Bronchial epithelial cell (primary cell): ENCODE measurements around the gene SMKR1. TPM values are rescaled to one million over a fixed set of nuclear protein-coding genes. Genes with fewer than 3 reads are reported as not detected.

ENCODE experiments used
- DNase-seq: peaks from one replicate; pipeline ENCODE4 v3.0.0-alpha.2; 2010; ENCODE audit warnings: low read depth
- FAIRE-seq: peaks from 2 replicates; lab custom pipeline; 2011; peaks lifted over from hg19 to GRCh38; lab: Jason Lieb, UNC
- H3K27me3 ChIP-seq: 2 replicates; pipeline ENCODE4 v1.5.1; 2011; ENCODE audit warnings: low read length; ENCODE audit not compliant: control insufficient read depth, insufficient read depth
- H3K36me3 ChIP-seq: 2 replicates; pipeline ENCODE4 v1.5.1; 2011; ENCODE audit warnings: low read length; ENCODE audit not compliant: control insufficient read depth, insufficient read depth
- H3K4me3 ChIP-seq: 2 replicates; pipeline ENCODE4 v1.5.1; 2011; ENCODE audit warnings: mild to moderate bottlenecking, low read depth, low read length, control low read depth
- total RNA-seq: library from RNA; depleted of rRNA; stranded (reverse); fragments of >200 nt; gene quantifications from 2 replicates; pipeline ENCODE4 v1.2.1, GENCODE V29; 2014
- TF ChIP-seq, protein P1 (sequence below): IDR thresholded peaks from 2 replicates; pipeline ENCODE4 v1.5.1; 2011; ENCODE audit warnings: mild to moderate bottlenecking, moderate library complexity, low read length, control low read depth, inconsistent platforms; ENCODE audit not compliant: insufficient read depth, severe bottlenecking

The SMKR1 gene
- total RNA-seq, 1 donor from 2014 or later, result 1.3 TPM

DNA sequence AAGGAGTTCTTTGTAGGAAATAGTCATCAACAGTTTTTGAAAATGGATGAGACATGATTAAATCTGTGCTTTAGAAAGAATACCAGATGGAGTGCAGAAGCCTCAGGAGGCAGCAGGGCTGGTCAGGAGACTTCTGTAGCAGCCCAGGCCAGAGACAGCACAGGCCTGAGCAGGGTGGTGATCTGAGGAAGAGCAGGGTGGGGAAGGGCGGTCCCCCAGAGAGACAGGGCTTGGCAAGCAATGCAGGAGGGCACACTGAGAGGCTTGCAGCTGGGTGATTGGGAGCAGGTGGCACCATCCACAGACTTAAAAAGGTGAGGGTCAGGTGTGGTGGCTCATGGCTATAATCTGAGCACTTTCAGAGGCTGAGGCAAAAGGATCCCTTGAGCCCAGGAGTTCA, 4.3 kb upstream of the SMKR1 start:
- H3K36me3 ChIP-seq, result no peaks in the 10 kb centered on the region
- DNase-seq (no peak), FAIRE-seq (no peak)
- no peak overlapping the region for H3K4me3 ChIP-seq
- TF ChIP-seq, protein P1, sequence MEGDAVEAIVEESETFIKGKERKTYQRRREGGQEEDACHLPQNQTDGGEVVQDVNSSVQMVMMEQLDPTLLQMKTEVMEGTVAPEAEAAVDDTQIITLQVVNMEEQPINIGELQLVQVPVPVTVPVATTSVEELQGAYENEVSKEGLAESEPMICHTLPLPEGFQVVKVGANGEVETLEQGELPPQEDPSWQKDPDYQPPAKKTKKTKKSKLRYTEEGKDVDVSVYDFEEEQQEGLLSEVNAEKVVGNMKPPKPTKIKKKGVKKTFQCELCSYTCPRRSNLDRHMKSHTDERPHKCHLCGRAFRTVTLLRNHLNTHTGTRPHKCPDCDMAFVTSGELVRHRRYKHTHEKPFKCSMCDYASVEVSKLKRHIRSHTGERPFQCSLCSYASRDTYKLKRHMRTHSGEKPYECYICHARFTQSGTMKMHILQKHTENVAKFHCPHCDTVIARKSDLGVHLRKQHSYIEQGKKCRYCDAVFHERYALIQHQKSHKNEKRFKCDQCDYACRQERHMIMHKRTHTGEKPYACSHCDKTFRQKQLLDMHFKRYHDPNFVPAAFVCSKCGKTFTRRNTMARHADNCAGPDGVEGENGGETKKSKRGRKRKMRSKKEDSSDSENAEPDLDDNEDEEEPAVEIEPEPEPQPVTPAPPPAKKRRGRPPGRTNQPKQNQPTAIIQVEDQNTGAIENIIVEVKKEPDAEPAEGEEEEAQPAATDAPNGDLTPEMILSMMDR, result no peak
- peaks cover 1% of the 10 kb centered on the region for H3K27me3 ChIP-seq

DNA sequence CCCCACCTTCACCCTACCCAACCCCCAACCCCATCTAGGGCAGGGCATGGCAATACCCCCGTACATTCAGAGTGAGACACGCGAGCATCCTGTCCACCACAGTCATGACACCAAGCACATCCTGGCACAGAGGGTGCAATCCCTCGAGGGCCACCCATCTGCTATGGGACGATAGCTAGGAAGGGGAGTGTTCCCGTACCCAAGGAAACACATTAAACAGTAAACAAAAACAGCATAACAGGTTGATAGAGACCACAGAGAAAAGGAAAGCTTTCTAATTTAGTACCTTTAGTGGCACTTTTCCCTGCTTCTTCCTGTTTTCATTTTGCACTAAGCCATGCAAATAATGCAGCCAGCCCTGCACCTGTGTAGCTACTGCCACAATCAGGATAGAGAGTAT, 2.3 kb upstream of the SMKR1 start:
- no peaks in the 10 kb centered on the region for H3K36me3 ChIP-seq
- H3K4me3 ChIP-seq, result no peak overlapping the region
- DNase-seq (no peak), FAIRE-seq (no peak)
- TF ChIP-seq, protein P1, result no peak
- H3K27me3 ChIP-seq, result peaks cover 7% of the 10 kb centered on the region

DNA sequence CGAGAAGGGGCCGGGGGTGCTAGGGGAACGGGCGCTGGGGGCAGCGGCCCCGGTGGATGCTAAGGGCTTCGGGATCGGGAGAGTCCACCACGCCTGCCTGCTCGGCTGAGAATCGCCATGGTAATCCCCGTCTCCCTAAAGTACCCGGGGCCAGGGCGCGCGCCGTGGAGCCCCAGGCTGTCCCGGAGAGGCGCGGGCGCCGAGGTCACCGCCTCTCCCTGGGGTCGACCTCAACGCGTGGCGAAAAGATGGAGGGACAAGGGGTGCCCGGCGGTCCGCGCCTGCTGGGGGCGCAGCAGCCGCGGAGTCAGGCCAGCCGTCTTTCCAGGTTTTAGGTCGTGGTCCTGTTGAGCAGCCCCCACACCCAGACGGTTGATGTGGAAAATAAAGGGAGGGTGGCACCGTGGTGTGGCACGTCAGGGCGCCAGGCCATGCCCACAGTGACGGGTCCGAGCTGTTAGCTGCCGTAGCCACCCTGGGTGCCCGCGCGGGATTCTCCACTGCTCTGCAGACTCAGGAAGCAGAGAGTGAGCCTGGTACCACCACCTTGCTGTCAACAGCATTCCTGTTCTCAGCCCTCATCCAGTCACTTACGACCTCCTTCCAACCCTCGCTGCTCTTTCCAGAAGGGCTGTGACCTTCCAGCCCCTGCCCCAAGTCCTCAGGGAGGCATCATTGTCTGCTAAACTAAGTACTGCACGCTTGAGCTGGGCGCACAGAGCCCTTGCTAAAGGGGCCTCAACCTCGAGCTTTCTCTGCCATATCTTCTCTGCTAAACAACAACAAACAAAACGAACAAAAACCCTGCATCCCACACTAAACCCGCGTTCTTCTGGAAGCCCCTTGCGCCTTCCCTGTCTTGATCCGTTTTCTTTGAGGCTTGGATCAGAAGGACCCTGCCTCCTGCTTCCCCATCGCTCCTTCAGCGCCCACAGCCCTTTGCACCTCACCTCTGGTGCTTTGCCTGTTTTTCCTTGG, 666 bp downstream of the SMKR1 start:
- TF ChIP-seq, protein P1, result peak; percentile 19
- H3K27me3 ChIP-seq, result peaks cover 7% of the 10 kb centered on the region
- H3K4me3 ChIP-seq, result peak overlapping the region; percentile 43
- DNase-seq (no peak), FAIRE-seq (no peak)
- no peaks in the 10 kb centered on the region for H3K36me3 ChIP-seq

DNA sequence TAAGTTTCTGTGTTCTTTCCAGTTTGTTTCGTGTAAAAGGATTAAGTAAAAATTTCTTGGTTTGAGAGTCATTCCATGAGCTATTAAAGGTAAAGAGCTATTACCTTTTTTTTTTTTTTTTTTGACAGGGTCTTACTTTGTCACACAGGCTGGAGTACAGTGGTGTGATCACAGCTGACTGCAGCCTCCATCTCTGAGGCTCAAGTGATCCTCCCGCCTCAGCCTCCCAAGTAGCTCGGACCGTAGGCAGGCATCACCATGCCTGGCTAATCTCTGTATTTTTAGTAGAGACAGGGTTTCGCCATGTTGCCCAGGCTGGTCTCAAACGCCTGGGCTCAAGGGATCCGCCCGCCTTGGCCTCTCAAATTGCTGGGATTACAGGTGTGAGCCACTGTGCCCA, 1.4 kb downstream of the SMKR1 start:
- DNase-seq (no peak), FAIRE-seq (no peak)
- TF ChIP-seq, protein P1, result no peak
- Histone ChIP-seq H3K36me3 (no peaks in the 10 kb centered on the region), H3K4me3 (no peak overlapping the region), H3K27me3 (peaks cover 7% of the 10 kb centered on the region)

DNA sequence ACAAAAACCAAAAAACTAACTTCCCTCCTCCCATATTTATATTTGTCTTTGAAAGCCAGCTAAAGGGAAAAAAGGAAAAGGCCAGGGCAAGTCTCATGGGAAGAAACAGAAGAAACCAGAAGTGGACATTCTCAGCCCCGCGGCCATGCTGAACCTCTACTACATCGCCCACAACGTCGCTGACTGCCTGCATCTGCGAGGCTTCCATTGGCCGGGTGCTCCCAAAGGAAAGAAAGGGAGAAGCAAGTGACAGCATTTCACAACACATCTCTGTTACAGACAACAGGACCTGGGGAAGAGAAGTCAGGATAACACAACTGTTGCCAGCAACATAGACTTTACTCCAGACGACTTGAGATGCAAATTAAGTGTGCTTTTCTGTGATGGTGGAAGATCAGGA, 9.9 kb downstream of the SMKR1 start:
- DNase-seq, result no peak
- Histone ChIP-seq H3K4me3 (no peak overlapping the region), H3K36me3 (no peaks in the 10 kb centered on the region), H3K27me3 (no peaks in the 10 kb centered on the region)
- FAIRE-seq, result no peak
- TF ChIP-seq, protein P1, result no peak
